K562 (cell line): ENCODE measurements around the gene ZSCAN26. TPM values are rescaled to one million over a fixed set of nuclear protein-coding genes. Genes with fewer than 3 reads are reported as not detected.
A peak's percentile ranks its signal among the peaks of the same experiment; 100 is the strongest.

Experiments
- ATF7 ChIP-seq: fragments of 450-650 bp; IDR thresholded peaks from 2 replicates; pipeline ENCODE4 v1.7.1; 2014; ENCODE audit warnings: mild to moderate bottlenecking, moderate library complexity
- ELF2 ChIP-seq: fragments of 250-450 bp; sonication (Bioruptor Pico); IDR thresholded peaks from 2 replicates; pipeline ENCODE4 v1.5.0; 2021; ENCODE audit warnings: mild to moderate bottlenecking
- ERF ChIP-seq: fragments of 450-650 bp; formaldehyde crosslinking; IDR thresholded peaks from 2 replicates; pipeline ENCODE4 v1.4.0; 2020; ENCODE audit warnings: mild to moderate bottlenecking, mixed read lengths
- HCFC1 ChIP-seq: IDR thresholded peaks from 2 replicates; pipeline ENCODE4 v1.6.1; 2012; ENCODE audit warnings: low read depth, low read length, improper control_type of control experiment
- HDAC1 ChIP-seq, 2 experiments: fragments of 450-650 bp; IDR thresholded peaks; 2 replicates each; pipeline ENCODE4 v1.6.1; 2016 to 2017; ENCODE audit warnings: inconsistent platforms in 1 of 2, mild to moderate bottlenecking in 1 of 2, moderate library complexity in 1 of 2
- KLF13 ChIP-seq: fragments of 450-650 bp; IDR thresholded peaks from 2 replicates; pipeline ENCODE4 v1.6.1; 2016; ENCODE audit warnings: missing genetic modification characterization, low read depth, mild to moderate bottlenecking, missing compliant biosample characterization, moderate library complexity, borderline replicate concordance
- MAFK ChIP-seq: IDR thresholded peaks from 2 replicates; pipeline ENCODE4 v1.6.1; 2011; ENCODE audit warnings: low read length, improper control_type of control experiment
- NCOR1 ChIP-seq: fragments of 450-650 bp; IDR thresholded peaks from 2 replicates; pipeline ENCODE4 v1.6.1; 2016; ENCODE audit warnings: mild to moderate bottlenecking, moderate library complexity
- PHF21A ChIP-seq: fragments of 450-650 bp; IDR thresholded peaks from 2 replicates; pipeline ENCODE4 v1.6.1; 2017; ENCODE audit warnings: low read depth, borderline replicate concordance
- POLR2H ChIP-seq: IDR thresholded peaks from 2 replicates; pipeline ENCODE4 v1.6.1; 2016; ENCODE audit warnings: missing genetic modification characterization, low read depth, mild to moderate bottlenecking, control low read depth, missing compliant biosample characterization, moderate library complexity
- SMC3 ChIP-seq: conservative IDR thresholded peaks from 2 replicates; pipeline ENCODE4 v1.6.1; 2011; ENCODE audit warnings: low read depth, low read length, improper control_type of control experiment; ENCODE audit not compliant: insufficient read depth
- STAG1 ChIP-seq: sonication (generic); formaldehyde crosslinking; IDR thresholded peaks from 2 replicates; pipeline ENCODE4 v1.5.0; 2020; ENCODE audit warnings: missing genetic modification reagents, borderline replicate concordance
- SUPT5H ChIP-seq: fragments of 450-650 bp; IDR thresholded peaks from 2 replicates; pipeline ENCODE4 v1.6.1; 2016
- TRIM28 ChIP-seq: fragments of 450-650 bp; IDR thresholded peaks from 2 replicates; pipeline ENCODE4 v1.6.1; 2017
- ZEB2 ChIP-seq: fragments of 450-650 bp; IDR thresholded peaks from 2 replicates; pipeline ENCODE4 v1.6.1; 2016
- ZNF766 ChIP-seq: fragments of 200-800 bp; sonication (Bioruptor generic); conservative IDR thresholded peaks from 2 replicates; pipeline ENCODE4 v1.6.1; 2016; ENCODE audit warnings: missing genetic modification characterization, missing compliant biosample characterization
- polyA plus RNA-seq, 8 experiments: library from polyadenylated mRNA; depleted of rRNA in 4 of 8; stranded (reverse) in 5 of 8; unstranded in 3 of 8; fragments of >200 nt; fragmentation: Nextera tagmentation in 2 of 8; fragmentation: Illumina TruSeq in 1 of 8; extraction: Ambion mirVana in 2 of 8; extraction: Trizol in 1 of 8; gene quantifications; 2 replicates each; pipeline versions ENCODE4 v1.2.1 to v1.2.3, GENCODE V29; 2011 to 2014; ENCODE audit warnings: inconsistent platforms in 1 of 8, missing spikeins in 1 of 8
- total RNA-seq, 7 experiments: library from RNA; depleted of rRNA in 6 of 7; stranded (reverse); fragments of >200 nt in 6 of 7; fragmentation: Illumina TruSeq in 2 of 7; extraction: Trizol in 2 of 7; gene quantifications; 2 replicates each; pipeline versions ENCODE4 v1.2.1 to v1.2.3, GENCODE V29; 2011 to 2021; ENCODE audit warnings: low replicate concordance in 1 of 7
- TF ChIP-seq, protein P1 (sequence below): fragments of 250-450 bp; sonication (Bioruptor Pico); IDR thresholded peaks from 2 replicates; pipeline ENCODE4 v1.4.0; 2020; ENCODE audit warnings: mild to moderate bottlenecking, moderate library complexity
- TF ChIP-seq, protein P2 (sequence below), 2 experiments: IDR thresholded peaks; 2 replicates each; pipeline ENCODE4 v1.6.1; 2011; ENCODE audit warnings: borderline replicate concordance in 1 of 2, control low read depth in 1 of 2, low read depth in 1 of 2, low read length in 1 of 2, mild to moderate bottlenecking in 1 of 2, mixed read lengths in 1 of 2, moderate library complexity in 1 of 2; ENCODE audit not compliant: insufficient read depth in 1 of 2, insufficient read length in 1 of 2, poor library complexity in 1 of 2, severe bottlenecking in 1 of 2; ENCODE audit errors: extremely low read depth in 1 of 2
- TF ChIP-seq, protein P3 (sequence below): fragments of 450-650 bp; IDR thresholded peaks from one replicate; pipeline ENCODE4 v1.6.1; 2018; ENCODE audit warnings: mild to moderate bottlenecking, moderate library complexity; ENCODE audit not compliant: partially characterized antibody
- TF ChIP-seq, protein P4 (sequence below), 2 experiments: fragments of 450-650 bp; IDR thresholded peaks; 2 replicates each; pipeline ENCODE4 v1.6.1; 2016

ZSCAN26 gene
- total and polyA plus RNA-seq, 9 of the 15 experiments (the other 6 are each of a cell fraction or from before 2014, with no cell fraction given), result 5.9 to 14.2 (median 10.5) TPM

DNA sequence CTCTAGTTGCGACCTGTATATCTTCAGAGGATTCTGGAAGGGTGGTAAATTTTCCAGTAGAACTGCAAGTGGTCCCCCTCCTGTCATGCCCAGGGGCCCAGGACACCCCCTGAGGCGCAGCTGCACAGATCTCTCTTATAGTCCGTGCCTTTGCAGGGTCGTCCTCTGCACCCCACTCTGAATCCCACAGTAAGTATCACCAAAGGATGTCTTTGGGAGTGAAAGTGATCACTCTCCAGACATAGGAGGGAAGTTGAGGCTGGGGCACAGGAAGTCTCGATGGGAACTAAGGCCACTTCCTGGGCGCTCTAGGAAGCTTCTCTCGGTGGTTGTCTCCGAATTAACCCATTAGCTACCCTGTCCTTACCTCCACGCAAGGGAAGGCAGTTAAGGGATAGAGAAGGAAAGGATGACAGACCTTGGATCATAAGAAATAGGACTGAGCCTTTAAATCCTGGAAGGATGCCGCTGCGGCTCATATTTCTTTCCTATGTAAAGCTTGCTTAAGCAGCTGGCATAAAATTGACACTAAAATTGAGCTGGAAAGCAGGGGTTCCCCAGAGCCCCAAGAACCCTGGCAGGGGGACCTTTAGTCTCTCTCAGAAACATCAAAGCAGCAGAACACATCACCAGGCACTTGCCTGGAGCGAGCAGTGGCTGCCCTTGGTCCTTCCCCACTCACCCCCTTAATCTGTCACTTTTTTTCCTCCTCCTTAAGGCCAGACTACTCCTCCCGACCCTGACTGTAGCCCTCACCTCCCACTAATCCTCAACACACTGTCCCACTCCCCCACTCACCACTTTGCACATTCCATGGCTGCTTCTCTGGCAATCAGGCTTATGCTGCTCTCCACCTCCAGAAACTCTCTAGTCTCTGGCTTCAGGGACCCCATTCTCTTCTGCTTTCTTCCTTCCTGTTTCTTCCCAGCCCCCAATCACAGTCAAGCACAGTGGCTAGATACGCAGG is 14.7 kb upstream of the ZSCAN26 start, which contains the start of gene ZKSCAN4 (continued):
- TF ChIP-seq PHF21A, result peak; percentile 11; the same call in 1 of the 2 replicates
- TF ChIP-seq SUPT5H, result peak; percentile 67
- TF ChIP-seq, protein P1, sequence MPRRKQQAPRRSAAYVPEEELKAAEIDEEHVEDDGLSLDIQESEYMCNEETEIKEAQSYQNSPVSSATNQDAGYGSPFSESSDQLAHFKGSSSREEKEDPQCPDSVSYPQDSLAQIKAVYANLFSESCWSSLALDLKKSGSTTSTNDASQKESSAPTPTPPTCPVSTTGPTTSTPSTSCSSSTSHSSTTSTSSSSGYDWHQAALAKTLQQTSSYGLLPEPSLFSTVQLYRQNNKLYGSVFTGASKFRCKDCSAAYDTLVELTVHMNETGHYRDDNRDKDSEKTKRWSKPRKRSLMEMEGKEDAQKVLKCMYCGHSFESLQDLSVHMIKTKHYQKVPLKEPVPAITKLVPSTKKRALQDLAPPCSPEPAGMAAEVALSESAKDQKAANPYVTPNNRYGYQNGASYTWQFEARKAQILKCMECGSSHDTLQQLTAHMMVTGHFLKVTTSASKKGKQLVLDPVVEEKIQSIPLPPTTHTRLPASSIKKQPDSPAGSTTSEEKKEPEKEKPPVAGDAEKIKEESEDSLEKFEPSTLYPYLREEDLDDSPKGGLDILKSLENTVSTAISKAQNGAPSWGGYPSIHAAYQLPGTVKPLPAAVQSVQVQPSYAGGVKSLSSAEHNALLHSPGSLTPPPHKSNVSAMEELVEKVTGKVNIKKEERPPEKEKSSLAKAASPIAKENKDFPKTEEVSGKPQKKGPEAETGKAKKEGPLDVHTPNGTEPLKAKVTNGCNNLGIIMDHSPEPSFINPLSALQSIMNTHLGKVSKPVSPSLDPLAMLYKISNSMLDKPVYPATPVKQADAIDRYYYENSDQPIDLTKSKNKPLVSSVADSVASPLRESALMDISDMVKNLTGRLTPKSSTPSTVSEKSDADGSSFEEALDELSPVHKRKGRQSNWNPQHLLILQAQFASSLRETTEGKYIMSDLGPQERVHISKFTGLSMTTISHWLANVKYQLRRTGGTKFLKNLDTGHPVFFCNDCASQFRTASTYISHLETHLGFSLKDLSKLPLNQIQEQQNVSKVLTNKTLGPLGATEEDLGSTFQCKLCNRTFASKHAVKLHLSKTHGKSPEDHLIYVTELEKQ (CRISPR knock-in tag), result peak; percentile 42; the same call in 1 of the 2 replicates
- TF ChIP-seq NCOR1, result peak; percentile 34; the same call in 1 of the 2 replicates
- peak; percentile 77 for TF ChIP-seq ATF7
- TF ChIP-seq STAG1 (CRISPR knock-in tag), result no peak
- no peak for TF ChIP-seq MAFK
- TF ChIP-seq, protein P2, sequence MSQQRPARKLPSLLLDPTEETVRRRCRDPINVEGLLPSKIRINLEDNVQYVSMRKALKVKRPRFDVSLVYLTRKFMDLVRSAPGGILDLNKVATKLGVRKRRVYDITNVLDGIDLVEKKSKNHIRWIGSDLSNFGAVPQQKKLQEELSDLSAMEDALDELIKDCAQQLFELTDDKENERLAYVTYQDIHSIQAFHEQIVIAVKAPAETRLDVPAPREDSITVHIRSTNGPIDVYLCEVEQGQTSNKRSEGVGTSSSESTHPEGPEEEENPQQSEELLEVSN (IDR thresholded peaks at IDR 0.05; ENCODE audit: borderline replicate concordance in 1 of 2, extremely low read depth in 1 of 2, insufficient read depth in 1 of 2, insufficient read length in 1 of 2, low read depth in 1 of 2, low read length in 1 of 2, poor library complexity in 1 of 2, severe bottlenecking in 1 of 2), result peak in 1 of 2 experiments; percentile 17
- TF ChIP-seq TRIM28, result peak; percentile 42; the same call in 1 of the 2 replicates
- peak in 1 of 2 experiments; percentile 81; a peak in 2 of 4 replicates for TF ChIP-seq HDAC1 (IDR thresholded peaks at IDR 0.05)
- peak; percentile 84 for TF ChIP-seq HCFC1
- TF ChIP-seq, protein P3, sequence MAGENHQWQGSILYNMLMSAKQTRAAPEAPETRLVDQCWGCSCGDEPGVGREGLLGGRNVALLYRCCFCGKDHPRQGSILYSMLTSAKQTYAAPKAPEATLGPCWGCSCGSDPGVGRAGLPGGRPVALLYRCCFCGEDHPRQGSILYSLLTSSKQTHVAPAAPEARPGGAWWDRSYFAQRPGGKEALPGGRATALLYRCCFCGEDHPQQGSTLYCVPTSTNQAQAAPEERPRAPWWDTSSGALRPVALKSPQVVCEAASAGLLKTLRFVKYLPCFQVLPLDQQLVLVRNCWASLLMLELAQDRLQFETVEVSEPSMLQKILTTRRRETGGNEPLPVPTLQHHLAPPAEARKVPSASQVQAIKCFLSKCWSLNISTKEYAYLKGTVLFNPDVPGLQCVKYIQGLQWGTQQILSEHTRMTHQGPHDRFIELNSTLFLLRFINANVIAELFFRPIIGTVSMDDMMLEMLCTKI, result no peak
- peak; percentile 42 for TF ChIP-seq KLF13
- no peak for TF ChIP-seq ZNF766 (CRISPR knock-in tag)
- TF ChIP-seq, protein P4, sequence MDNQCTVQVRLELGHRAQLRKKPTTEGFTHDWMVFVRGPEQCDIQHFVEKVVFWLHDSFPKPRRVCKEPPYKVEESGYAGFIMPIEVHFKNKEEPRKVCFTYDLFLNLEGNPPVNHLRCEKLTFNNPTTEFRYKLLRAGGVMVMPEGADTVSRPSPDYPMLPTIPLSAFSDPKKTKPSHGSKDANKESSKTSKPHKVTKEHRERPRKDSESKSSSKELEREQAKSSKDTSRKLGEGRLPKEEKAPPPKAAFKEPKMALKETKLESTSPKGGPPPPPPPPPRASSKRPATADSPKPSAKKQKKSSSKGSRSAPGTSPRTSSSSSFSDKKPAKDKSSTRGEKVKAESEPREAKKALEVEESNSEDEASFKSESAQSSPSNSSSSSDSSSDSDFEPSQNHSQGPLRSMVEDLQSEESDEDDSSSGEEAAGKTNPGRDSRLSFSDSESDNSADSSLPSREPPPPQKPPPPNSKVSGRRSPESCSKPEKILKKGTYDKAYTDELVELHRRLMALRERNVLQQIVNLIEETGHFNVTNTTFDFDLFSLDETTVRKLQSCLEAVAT (IDR thresholded peaks at IDR 0.05), result peak; percentile 49 to 69; a peak in 3 of 4 replicates
- TF ChIP-seq ELF2 (CRISPR knock-in tag), result peak; percentile 91
- peak; percentile 83 for TF ChIP-seq ZEB2
- TF ChIP-seq POLR2H (tag), result no peak; the same call in 1 of the 2 replicates
- 0 out of 2 replicates have a peak, but pooled peaks have one; percentile 10 for TF ChIP-seq SMC3
- peak; percentile 71; the same call in 1 of the 2 replicates for TF ChIP-seq ERF (CRISPR knock-in tag)
